Prostate gland (tissue), 2 donors: ENCODE measurements around the gene TGFBRAP1.

Experiments used
- CTCF ChIP-seq, 4 experiments: fragments of 200-600 bp in 2 of 4; fragments of 450-650 bp in 2 of 4; sonication (generic) in 2 of 4; IDR thresholded peaks; 1 replicate in 3 of 4; 2 replicates in 1 of 4; pipeline ENCODE4 v1.5.1; 2016 to 2019; ENCODE audit warnings: antibody characterized with exemption in 4 of 4, mild to moderate bottlenecking in 2 of 4, moderate library complexity in 2 of 4
- POLR2A ChIP-seq: fragments of 450-650 bp; IDR thresholded peaks from one replicate; pipeline ENCODE4 v1.6.1; 2016; ENCODE audit warnings: antibody characterized with exemption, mild to moderate bottlenecking
- POLR2AphosphoS5 ChIP-seq: sonication (generic); formaldehyde crosslinking; IDR thresholded peaks from one replicate; pipeline ENCODE4 v1.6.1; 2017; ENCODE audit warnings: antibody characterized with exemption

GRCh38 chr2:105279126-105279525 is 50.4 kb downstream of the TGFBRAP1 start:
- TF ChIP-seq POLR2A (no peak), CTCF (IDR thresholded peaks at IDR 0.05) (no peak), POLR2AphosphoS5 (no peak)
